Stomach (tissue), 9 donors: ENCODE measurements around the gene GRAMD2A. TPM values are rescaled to one million over a fixed set of nuclear protein-coding genes. Genes with fewer than 3 reads are reported as not detected.

Source experiments
- DNase-seq, 2 donors: peaks; one replicate each; pipeline versions ENCODE4 v3.0.0 to v3.0.0-alpha.2; 2013 to 2019
- H3K27ac ChIP-seq, 5 donors: fragments of 200-600 bp in 4 of 5; sonication (generic) in 4 of 5; one replicate each; pipeline ENCODE4 v1.5.1; 2013 to 2019; ENCODE audit warnings: mild to moderate bottlenecking in 1 of 5, moderate library complexity in 1 of 5
- H3K27me3 ChIP-seq, 3 donors: fragments of 200-600 bp; sonication (generic); one replicate each; pipeline ENCODE4 v1.5.1; 2017 to 2019; ENCODE audit warnings: mixed run types in 1 of 3
- H3K36me3 ChIP-seq, 4 donors: fragments of 200-600 bp; sonication (generic); 1 replicate in 3 of 4; 2 replicates in 1 of 4; pipeline ENCODE4 v1.5.1; 2016 to 2019
- H3K4me1 ChIP-seq, 4 donors: fragments of 200-600 bp; sonication (generic); one replicate each; pipeline ENCODE4 v1.5.1; 2016 to 2019
- H3K4me3 ChIP-seq, 4 donors: fragments of 200-600 bp; sonication (generic) in 3 of 4; one replicate each; pipeline ENCODE4 v1.5.1; 2016 to 2019; ENCODE audit warnings: mild to moderate bottlenecking in 1 of 4
- H3K9me3 ChIP-seq, 4 donors: fragments of 200-600 bp; sonication (generic); one replicate each; pipeline ENCODE4 v1.5.1; 2016 to 2019
- EP300 ChIP-seq: sonication (generic); formaldehyde crosslinking; IDR thresholded peaks from one replicate; pipeline ENCODE4 v1.6.1; 2017; ENCODE audit warnings: antibody characterized with exemption
- POLR2A ChIP-seq, 4 donors: fragments of 450-650 bp; IDR thresholded peaks; one replicate each; pipeline ENCODE4 v1.6.1; 2016; ENCODE audit warnings: antibody characterized with exemption in 4 of 4, control low read depth in 2 of 4, mild to moderate bottlenecking in 1 of 4, moderate library complexity in 1 of 4
- POLR2AphosphoS5 ChIP-seq, 3 donors: sonication (generic); formaldehyde crosslinking; IDR thresholded peaks; one replicate each; pipeline ENCODE4 v1.6.1; 2016; ENCODE audit warnings: antibody characterized with exemption in 3 of 3
- WGBS, 5 donors: extraction: QIAGEN DNeasy Blood & Tissue Kit in 3 of 5; methylation state at CpG; one replicate each; pipeline versions ENCODE4 v1.1.5 to v1.1.7; 2013 to 2018; 5-methylcytosine and 5-hydroxymethylcytosine counted together
- intact Hi-C: fragments of 100-400 bp; cut with DNase I; formaldehyde crosslinking; loops from one replicate; pipeline ENCODE4 v1.15.1; 2023; ENCODE audit warnings: low total_unique reads
- polyA plus RNA-seq, 3 donors: library from polyadenylated mRNA; stranded (reverse); fragments of 200-250 nt; gene quantifications; one replicate each; pipeline ENCODE4 v1.2.3, GENCODE V29; 2013
- total RNA-seq, 5 donors: library from RNA; depleted of rRNA; stranded (reverse); fragments of >200 nt; gene quantifications; one replicate each; pipeline versions ENCODE4 v1.1.0 to v1.2.3, GENCODE V29; 2014 to 2016
- TF ChIP-seq, protein P1 (sequence below), 7 experiments: fragments of 450-650 bp in 4 of 7; fragments of 200-600 bp in 3 of 7; sonication (generic) in 3 of 7; IDR thresholded peaks; one replicate each; pipeline ENCODE4 v1.5.1; 2016 to 2019; ENCODE audit warnings: antibody characterized with exemption in 7 of 7, control low read depth in 2 of 7, mild to moderate bottlenecking in 1 of 7
- donor health status: healthy with polysubstance abuse.
- donor health status: Bipolar disorder and iron deficiency.
- donor health status: healthy.

GRAMD2A gene
- total and polyA plus RNA-seq, 8 donors: 0.29 to 0.92 (median 0.59) TPM; not detected in 4

DNA sequence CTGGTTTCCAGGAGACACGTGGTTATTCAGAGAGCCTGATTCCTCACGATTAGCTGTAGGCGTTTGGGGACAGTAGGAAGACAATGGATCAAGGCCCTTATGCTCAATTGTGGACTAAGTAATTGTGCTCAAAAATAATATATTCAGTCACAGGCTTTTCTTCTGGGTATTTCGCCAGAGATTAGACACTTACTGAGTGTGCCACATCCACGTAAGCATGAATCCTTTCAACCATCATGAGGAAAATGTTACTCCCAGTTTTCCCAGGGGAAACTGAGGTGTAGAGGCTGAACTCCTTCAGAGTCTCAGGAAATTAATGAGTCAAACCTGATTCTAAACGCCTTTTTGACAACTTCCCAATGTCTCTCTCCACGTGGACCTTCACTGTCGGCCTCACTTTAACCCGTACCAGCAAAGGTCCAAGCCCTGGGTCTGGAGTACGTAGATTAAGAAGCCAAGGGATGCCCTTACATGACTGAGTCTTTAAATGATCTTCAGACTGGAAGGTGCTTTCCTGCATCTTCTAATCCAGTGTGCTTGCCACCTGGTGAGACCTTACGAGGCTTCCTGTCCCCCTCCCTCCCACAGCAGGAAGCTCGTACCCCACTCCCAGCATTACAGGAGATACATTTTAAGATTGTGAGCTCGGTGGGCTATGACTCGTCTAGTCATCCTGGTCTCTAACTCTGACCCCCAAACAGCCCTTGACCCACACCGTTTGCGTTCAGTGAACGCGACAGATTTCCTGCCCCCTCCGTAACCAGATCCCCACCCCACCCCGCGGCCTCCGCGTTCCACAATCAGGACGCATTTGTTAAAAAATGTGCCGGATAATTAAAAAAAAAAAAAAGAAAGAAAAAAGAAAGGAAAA, 31.7 kb upstream of the GRAMD2A start:
- 3 to 5% (median 3%) methylated on average over 23 to 25 of the region's 25 CpGs for WGBS, 5 donors
- Histone ChIP-seq H3K4me3 (peak overlapping the region; percentile 78 to 96 (median 90)), H3K9me3 (no peaks in the 10 kb centered on the region), H3K27ac (peak overlapping the region; percentile 91 to 97 (median 96)), H3K4me1 (peaks cover 48 to 63% (median 61%) of the 10 kb centered on the region in 4 donors), H3K27me3 (no peaks in the 10 kb centered on the region), H3K36me3 (peaks cover 0 to 3% (median 2%) of the 10 kb centered on the region in 4 donors)
- TF ChIP-seq POLR2A (IDR thresholded peaks at IDR 0.05) (no peak), EP300 (no peak), POLR2AphosphoS5 (IDR thresholded peaks at IDR 0.05) (no peak)
- TF ChIP-seq, protein P1, sequence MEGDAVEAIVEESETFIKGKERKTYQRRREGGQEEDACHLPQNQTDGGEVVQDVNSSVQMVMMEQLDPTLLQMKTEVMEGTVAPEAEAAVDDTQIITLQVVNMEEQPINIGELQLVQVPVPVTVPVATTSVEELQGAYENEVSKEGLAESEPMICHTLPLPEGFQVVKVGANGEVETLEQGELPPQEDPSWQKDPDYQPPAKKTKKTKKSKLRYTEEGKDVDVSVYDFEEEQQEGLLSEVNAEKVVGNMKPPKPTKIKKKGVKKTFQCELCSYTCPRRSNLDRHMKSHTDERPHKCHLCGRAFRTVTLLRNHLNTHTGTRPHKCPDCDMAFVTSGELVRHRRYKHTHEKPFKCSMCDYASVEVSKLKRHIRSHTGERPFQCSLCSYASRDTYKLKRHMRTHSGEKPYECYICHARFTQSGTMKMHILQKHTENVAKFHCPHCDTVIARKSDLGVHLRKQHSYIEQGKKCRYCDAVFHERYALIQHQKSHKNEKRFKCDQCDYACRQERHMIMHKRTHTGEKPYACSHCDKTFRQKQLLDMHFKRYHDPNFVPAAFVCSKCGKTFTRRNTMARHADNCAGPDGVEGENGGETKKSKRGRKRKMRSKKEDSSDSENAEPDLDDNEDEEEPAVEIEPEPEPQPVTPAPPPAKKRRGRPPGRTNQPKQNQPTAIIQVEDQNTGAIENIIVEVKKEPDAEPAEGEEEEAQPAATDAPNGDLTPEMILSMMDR (IDR thresholded peaks at IDR 0.05): no peak
- DNase-seq: peak in 1 of 2 donors; percentile 56
- intact Hi-C loops: no loop called here

DNA sequence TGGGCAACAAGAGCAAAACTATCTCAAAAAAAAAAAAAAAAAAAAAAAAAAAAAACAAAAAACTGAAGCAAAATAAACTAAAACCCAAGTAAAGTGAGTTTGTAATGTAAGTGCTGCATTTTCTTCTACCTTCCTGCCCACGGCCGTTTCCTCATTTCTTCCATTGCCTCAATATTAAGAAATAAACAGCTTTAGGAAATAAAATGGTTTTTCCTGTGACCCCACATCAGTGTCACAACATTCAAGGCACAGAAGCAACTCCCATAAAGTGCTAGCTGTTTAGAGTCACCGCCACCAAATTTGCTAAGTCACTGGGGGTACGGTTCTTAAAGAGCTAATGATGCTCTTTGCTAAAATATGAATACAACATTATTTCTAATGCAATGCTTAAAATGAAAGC, 30.1 kb upstream of the GRAMD2A start:
- peak overlapping the region in 2 of 4 donors; percentile 78 to 96 for H3K4me3 ChIP-seq
- no peak for DNase-seq
- WGBS, 5 donors: 40 to 73% (median 65%) methylated on average over 4 of the region's 4 CpGs
- no peaks in the 10 kb centered on the region for H3K9me3 ChIP-seq
- peak overlapping the region in 4 of 5 donors; percentile 91 to 96 (median 94) for H3K27ac ChIP-seq
- peaks cover 0 to 15% (median 10%) of the 10 kb centered on the region in 4 donors for H3K36me3 ChIP-seq
- intact Hi-C loops: no loop called here
- no peaks in the 10 kb centered on the region for H3K27me3 ChIP-seq
- peaks cover 47 to 72% (median 61%) of the 10 kb centered on the region in 4 donors for H3K4me1 ChIP-seq
- no peak for TF ChIP-seq POLR2AphosphoS5 (IDR thresholded peaks at IDR 0.05)
- no peak for TF ChIP-seq EP300

DNA sequence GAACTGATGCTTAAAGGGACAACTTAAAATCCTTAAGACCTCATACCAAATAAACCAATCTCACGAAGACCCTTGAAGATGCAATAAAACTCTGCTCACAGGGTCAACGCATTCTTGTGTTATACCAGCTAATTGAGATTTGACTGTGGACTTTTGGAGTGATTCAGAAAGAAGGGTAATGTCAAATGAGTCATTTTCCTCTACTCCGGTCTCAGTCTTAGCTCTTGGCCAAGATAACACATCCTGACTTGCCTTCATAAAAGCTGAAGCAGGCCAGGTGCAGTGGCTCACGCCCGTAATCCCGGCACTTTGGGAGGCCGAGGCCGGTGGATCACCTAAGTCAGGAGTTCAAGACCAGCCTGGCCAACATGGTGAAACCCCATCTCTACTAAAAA, 29.6 kb upstream of the GRAMD2A start:
- Histone ChIP-seq H3K27ac (peak overlapping the region; percentile 18 to 96 (median 91)), H3K4me3 (peak overlapping the region in 2 of 4 donors; percentile 10 to 12), H3K9me3 (no peaks in the 10 kb centered on the region), H3K4me1 (peaks cover 47 to 72% (median 61%) of the 10 kb centered on the region in 4 donors), H3K27me3 (no peaks in the 10 kb centered on the region), H3K36me3 (peaks cover 0 to 15% (median 10%) of the 10 kb centered on the region in 4 donors)
- intact Hi-C loops: no loop called here
- TF ChIP-seq POLR2A (IDR thresholded peaks at IDR 0.05) (no peak), POLR2AphosphoS5 (IDR thresholded peaks at IDR 0.05) (peak in 1 of 3 donors; percentile 80), EP300 (no peak)
- TF ChIP-seq, protein P1 (IDR thresholded peaks at IDR 0.05): no peak
- 19 to 37% (median 29%) methylated on average over 8 of the region's 8 CpGs for WGBS, 5 donors
- peak in 1 of 2 donors; percentile 44 for DNase-seq

DNA sequence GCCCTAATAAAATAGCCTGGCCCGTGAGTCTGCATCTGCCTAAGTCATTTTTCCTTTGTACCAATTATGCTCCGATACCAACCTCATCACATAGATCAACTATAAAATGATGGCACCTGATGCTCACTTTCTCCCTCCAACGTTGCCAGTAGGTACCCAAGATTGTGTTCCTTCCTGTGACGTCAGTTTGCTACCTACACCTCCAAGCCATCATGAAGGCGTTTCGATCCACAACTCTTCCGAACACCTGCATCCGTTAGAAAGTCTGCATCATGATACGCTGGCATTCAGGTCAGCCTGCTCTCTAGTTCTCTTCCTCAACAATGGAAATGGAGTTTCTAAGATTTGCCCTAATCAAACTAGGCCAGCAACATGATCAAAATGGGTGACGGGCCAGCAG, 25.7 kb upstream of the GRAMD2A start:
- WGBS, 5 donors: 90 to 93% (median 91%) methylated on average over 10 of the region's 10 CpGs
- Histone ChIP-seq H3K4me1 (peaks cover 37 to 87% (median 51%) of the 10 kb centered on the region in 4 donors), H3K27me3 (no peaks in the 10 kb centered on the region), H3K36me3 (peaks cover 5 to 42% (median 28%) of the 10 kb centered on the region in 4 donors), H3K9me3 (no peaks in the 10 kb centered on the region), H3K27ac (no peak overlapping the region), H3K4me3 (no peak overlapping the region)
- TF ChIP-seq, protein P1 (IDR thresholded peaks at IDR 0.05): no peak
- TF ChIP-seq EP300: no peak
- TF ChIP-seq POLR2AphosphoS5 (IDR thresholded peaks at IDR 0.05): no peak
- TF ChIP-seq POLR2A (IDR thresholded peaks at IDR 0.05): no peak
- intact Hi-C loops: no loop called here
- DNase-seq: no peak
